IMR-90 (cell line): ENCODE data around the gene UBE2S.

Source experiments
- CEBPB ChIP-seq: IDR thresholded peaks from 2 replicates; pipeline ENCODE4 v1.6.1; 2012; ENCODE audit warnings: low read depth, low read length, improper control_type of control experiment
- CTCF ChIP-seq: conservative IDR thresholded peaks from 2 replicates; pipeline ENCODE4 v1.5.1; 2012; ENCODE audit warnings: mild to moderate bottlenecking, low read depth, low read length, improper control_type of control experiment
- MAZ ChIP-seq: IDR thresholded peaks from 2 replicates; pipeline ENCODE4 v1.6.1; 2012; ENCODE audit warnings: low read depth, mild to moderate bottlenecking, low read length, improper control_type of control experiment, moderate library complexity, borderline replicate concordance
- MXI1 ChIP-seq: IDR thresholded peaks from 2 replicates; pipeline ENCODE4 v1.6.1; 2012; ENCODE audit warnings: low read depth, mild to moderate bottlenecking, low read length, moderate library complexity, borderline replicate concordance
- RFX5 ChIP-seq: IDR thresholded peaks from 2 replicates; pipeline ENCODE4 v1.8.0; 2012; ENCODE audit warnings: low read depth, mild to moderate bottlenecking, low read length, moderate library complexity

- TF ChIP-seq CEBPB (no peak), MXI1 (no peak), MAZ (no peak), CTCF (no peak), RFX5 (no peak)
These were observed 12.1 kb upstream of the UBE2S start for GRCh38 chr19:55419624-55420236.
